HG02943 (cell line): ENCODE results near the gene DDB1.

Source experiments
- ATAC-seq: cut with Tn5 transposase; IDR thresholded peaks from one replicate; pipeline ENCODE4 v1.9.1; 2021; ENCODE audit warnings: mild to moderate bottlenecking, low read depth, moderate library complexity; ENCODE audit not compliant: unreplicated experiment

Gene DDB1

GRCh38 chr11:61357233-61357893 lies 24.5 kb upstream of the DDB1 start:
- ATAC-seq: peak; percentile 40

GRCh38 chr11:61356706-61357105 lies 23.8 kb upstream of the DDB1 start:
- ATAC-seq: no peak

DNA sequence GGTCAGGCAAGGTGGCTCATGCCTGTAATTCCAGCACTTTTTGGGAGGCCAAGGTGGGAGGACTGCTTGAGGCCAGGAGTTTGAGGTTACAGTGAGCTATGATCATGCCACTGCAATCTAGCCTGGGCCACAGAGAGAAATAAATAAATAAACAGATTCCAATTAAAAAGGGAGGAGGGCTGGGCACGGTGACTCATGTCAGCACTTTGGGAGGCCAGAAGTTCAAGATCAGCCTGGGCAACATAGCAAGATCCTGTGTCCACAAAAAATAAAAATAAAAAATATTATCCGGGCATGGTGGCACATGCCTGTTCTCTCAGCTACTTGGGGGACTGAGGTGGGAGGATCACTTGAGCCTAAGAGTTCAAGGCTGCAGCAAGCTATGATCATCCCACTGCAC lies 21.3 kb upstream of the DDB1 start:
- no peak for ATAC-seq

GRCh38 chr11:61353131-61354067 lies 20.5 kb upstream of the DDB1 start:
- ATAC-seq: no peak

DNA sequence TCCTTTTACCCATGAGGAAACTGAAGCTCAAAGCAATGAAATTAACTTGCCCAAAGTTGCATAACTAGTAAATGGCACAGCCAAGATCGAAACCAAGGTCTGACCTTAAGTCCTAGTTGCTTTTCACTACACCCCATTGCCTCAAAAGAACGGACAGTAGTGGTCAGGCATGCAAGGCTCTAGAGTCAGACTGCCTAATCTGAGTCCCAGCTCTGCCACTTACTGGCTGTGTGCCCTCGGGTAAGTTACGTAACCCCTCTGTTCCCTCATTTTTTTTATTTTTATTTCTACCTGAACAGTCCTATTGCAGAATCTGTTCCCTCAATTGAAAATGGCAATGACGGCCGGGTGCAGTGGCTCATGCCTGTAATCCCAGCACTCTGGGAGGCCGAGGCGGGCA lies 19.1 kb upstream of the DDB1 start:
- no peak for ATAC-seq

DNA sequence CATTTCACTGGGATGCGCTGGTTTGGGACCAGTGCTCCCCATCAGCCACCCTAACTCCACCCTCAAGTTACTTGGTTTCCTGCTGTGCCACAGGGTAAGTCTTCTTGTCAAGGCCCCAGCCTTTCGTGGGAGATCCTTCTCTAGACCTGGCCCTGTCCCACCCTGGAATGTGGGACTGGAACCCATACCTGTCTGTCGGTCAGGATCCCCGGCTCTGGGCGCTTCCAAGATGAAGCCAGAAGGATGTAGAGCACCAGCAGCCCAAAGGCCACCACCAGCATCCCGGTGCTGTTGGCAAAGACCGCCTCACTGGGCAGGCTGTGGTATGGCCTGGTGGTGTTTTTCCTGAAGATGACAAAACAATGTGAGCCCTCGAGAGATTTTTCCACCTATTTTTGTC lies 17.9 kb upstream of the DDB1 start:
- no peak for ATAC-seq

- no peak for ATAC-seq
Measured at GRCh38 chr11:61350336-61350735, 17.4 kb upstream of the DDB1 start.

- no peak for ATAC-seq
Measured at GRCh38 chr11:61349916-61350315, 17.0 kb upstream of the DDB1 start.

DNA sequence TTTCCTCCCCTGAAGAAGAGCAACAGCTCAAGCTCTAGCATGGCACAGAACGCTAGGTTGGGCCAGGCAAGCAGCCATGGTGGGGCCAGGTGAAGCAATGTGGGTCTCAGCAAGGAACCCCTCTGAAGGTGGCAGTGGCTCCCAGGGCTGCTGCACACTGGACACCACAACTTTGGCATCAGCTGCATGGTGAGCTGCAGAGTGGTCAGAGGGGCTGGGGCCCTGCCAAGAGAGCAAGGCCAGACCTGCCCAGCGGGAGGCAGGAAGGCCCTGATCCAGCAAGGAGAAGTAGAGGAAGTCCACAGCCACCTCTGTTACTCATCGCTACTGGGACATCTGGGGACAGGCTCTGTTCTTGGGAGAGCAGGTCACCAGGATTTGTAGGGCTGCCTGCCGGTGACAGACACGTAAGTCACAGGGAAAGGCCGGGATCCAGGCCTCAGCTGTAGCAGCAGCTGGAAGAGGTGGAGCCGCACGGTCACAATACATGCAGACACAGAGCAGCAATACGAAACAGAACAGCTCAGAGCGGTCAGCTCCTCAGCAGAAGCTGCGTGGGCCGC lies 16.4 kb upstream of the DDB1 start:
- no peak for ATAC-seq

GRCh38 chr11:61347916-61348461 lies 15.1 kb upstream of the DDB1 start:
- ATAC-seq: no peak

DNA sequence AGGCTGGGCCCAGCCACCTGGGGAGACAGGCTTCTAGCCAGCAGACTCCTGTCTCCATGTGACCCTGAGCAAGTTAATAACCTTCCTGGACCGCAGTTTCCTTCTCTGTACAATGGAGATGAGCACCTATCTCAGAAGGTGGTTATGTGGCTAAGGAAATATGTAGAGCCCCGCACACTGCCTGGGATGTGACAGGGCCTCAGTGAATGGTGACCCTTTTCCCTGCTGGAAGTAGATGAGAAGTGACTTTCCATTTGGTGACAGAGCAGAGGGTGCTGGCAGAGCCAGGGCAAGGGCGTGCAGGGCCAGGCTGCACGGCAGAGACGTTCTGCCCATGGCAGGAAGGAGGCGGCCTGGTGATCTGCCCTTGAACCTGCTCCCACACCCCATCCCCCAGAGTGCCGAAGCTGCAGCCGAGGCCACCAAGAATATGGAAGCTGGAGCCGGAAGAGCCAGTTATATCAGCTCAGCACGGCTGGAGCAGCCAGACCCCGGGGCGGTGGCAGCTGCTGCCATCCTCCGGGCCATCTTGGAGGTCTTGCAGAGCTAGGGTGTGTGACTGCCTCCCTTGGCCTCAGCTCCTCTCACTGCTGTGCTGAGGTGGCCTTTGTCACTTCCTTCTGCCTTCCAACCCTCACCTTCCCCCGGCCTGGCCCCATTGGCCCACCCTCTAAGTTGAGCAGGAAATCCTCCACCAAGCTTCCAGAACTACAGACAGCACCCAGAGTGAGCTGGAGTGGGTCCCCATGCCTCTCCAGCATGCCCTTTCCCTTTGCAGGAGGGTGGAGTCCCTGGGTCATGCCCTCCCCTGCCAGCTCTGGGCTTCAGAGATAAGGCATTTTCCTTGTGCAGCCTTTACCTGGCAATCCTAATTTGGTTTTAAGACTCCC lies 13.3 kb upstream of the DDB1 start:
- ATAC-seq: no peak

DNA sequence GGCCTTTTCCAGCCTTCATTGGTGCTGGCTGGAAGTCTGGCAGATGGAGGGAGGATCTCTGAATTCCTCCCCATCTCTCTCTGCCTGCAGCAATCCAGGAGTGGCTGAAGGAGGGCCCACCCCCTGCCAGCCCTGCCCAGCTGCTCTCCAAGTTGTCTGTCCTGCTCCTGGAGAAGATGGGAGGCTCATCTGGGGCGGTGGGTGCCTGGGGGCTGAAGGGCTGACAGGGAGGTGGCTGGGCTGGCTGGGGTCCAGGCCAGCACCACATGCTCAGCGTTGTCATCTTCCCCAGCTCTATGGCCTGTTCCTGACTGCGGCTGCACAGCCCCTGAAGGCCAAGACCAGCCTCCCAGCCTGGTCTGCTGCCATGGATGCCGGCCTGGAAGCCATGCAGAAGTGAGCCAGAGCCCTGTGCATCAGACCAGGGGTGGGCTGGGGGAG lies 12.3 kb upstream of the DDB1 start:
- no peak for ATAC-seq

DNA sequence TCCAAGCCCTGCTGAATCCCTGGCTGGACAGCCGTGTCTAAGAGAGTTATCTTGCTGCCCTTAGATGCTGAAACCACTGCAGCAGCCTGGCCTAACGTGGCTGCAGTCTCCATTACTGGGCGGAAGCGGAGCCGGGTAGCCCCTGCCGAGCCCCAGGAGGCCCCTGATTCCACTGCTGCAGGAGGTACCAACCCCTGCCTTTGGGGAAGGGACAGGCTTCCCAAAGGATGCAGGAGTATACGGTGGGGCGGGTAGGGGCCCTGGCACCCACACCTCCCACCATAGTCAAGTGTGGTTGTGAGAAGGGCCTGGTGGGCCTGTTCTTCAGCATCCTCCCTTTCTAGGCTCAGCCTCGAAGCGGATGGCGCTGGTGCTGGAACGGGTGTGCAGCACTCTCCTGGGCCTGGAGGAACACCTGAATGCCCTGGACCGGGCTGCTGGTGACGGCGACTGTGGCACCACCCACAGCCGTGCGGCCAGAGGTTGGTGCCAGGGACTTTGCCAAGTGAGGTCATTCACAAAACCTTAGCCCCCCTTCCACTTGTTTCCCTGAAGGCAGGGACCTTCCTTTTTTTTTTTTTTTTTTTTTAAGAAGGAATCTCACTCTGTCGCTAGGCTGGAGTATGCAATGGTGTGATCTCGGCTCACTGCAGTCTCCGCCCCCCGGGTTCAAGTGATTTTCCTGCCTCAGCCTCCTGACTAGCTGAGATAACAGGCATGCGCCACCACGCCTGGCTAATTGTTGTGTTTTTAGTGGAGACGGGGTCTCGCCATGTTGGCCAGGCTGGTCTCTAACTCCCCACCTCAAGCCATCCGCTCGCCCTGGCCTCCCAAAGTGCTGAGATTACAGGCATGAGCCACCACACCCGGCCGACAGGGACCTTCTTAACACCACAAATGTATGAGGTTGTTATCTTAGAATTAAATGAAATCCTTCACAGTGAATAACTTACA lies 11.2 kb upstream of the DDB1 start:
- ATAC-seq: no peak

GRCh38 chr11:61342207-61342803 lies 9.4 kb upstream of the DDB1 start:
- no peak for ATAC-seq

- ATAC-seq: no peak
Measured at GRCh38 chr11:61341706-61342105, 8.8 kb upstream of the DDB1 start.

- ATAC-seq: no peak
Measured at GRCh38 chr11:61340979-61341378, 8.1 kb upstream of the DDB1 start.

- no peak for ATAC-seq
Measured at GRCh38 chr11:61339490-61339878, 6.6 kb upstream of the DDB1 start.

GRCh38 chr11:61338783-61339489 lies 6.0 kb upstream of the DDB1 start:
- no peak for ATAC-seq
